HG03520 (cell line): ENCODE results near the gene CCDC74B.
"Not testable (repeated sequence)": the region's sequence is repeated elsewhere in the genome, so short reads cannot be mapped to it uniquely, and the experiment has no call there.

ENCODE experiments used
- ATAC-seq: cut with Tn5 transposase; IDR thresholded peaks from one replicate; pipeline ENCODE4 v1.9.1; 2021; ENCODE audit warnings: mild to moderate bottlenecking, moderate library complexity; ENCODE audit not compliant: unreplicated experiment

The CCDC74B gene

GRCh38 chr2:130169163-130169562, 24.3 kb upstream of the CCDC74B start:
- not testable (repeated sequence) for ATAC-seq

GRCh38 chr2:130166611-130167010, 21.7 kb upstream of the CCDC74B start:
- ATAC-seq, result not testable (repeated sequence)

- no peak for ATAC-seq
These were observed 20.5 kb upstream of the CCDC74B start for GRCh38 chr2:130165293-130166016.

- ATAC-seq, result no peak
These were observed 18.1 kb upstream of the CCDC74B start for GRCh38 chr2:130162968-130163367.

- not testable (repeated sequence) for ATAC-seq
These were observed 17.6 kb upstream of the CCDC74B start for GRCh38 chr2:130162486-130162885.

- not testable (repeated sequence) for ATAC-seq
These were observed 16.2 kb upstream of the CCDC74B start for GRCh38 chr2:130160838-130161705.

GRCh38 chr2:130160131-130160530, 15.2 kb upstream of the CCDC74B start:
- no peak for ATAC-seq

- not testable (repeated sequence) for ATAC-seq
These were observed 14.5 kb upstream of the CCDC74B start for GRCh38 chr2:130159376-130159775.

- no peak for ATAC-seq
These were observed 13.7 kb upstream of the CCDC74B start for GRCh38 chr2:130158631-130159030.

GRCh38 chr2:130157825-130158514, 13.1 kb upstream of the CCDC74B start:
- peak; percentile 80 for ATAC-seq

- not testable (repeated sequence) for ATAC-seq
These were observed 12.4 kb upstream of the CCDC74B start for GRCh38 chr2:130157354-130157753.

- no peak for ATAC-seq
These were observed 11.7 kb upstream of the CCDC74B start for GRCh38 chr2:130156624-130157004.

- ATAC-seq, result not testable (repeated sequence)
These were observed 11.2 kb upstream of the CCDC74B start for GRCh38 chr2:130155956-130156623.

- ATAC-seq, result no peak
These were observed 10.2 kb upstream of the CCDC74B start for GRCh38 chr2:130154773-130155765.

- ATAC-seq, result not testable (repeated sequence)
These were observed 9.5 kb upstream of the CCDC74B start for GRCh38 chr2:130154423-130154770.

GRCh38 chr2:130153721-130154422, 9.0 kb upstream of the CCDC74B start:
- ATAC-seq, result not testable (repeated sequence)

- ATAC-seq, result no peak
These were observed 8.1 kb upstream of the CCDC74B start for GRCh38 chr2:130152816-130153595.

GRCh38 chr2:130152136-130152815, 7.4 kb upstream of the CCDC74B start:
- ATAC-seq, result not testable (repeated sequence)
